OCI-LY3 (cell line): ENCODE measurements around the gene MADCAM1.

Experiments
- EZH2phosphoT487 ChIP-seq: fragments of 200-600 bp; shearing (Covaris generic); IDR thresholded peaks from 2 replicates; pipeline ENCODE4 v1.6.1; 2018; ENCODE audit warnings: antibody characterized with exemption, mixed run types, low read depth
- TF ChIP-seq, protein P1 (sequence below): fragments of 200-600, 300-600 bp; sonication (generic); IDR thresholded peaks from 2 replicates; pipeline ENCODE4 v1.5.1; 2014; ENCODE audit warnings: antibody characterized with exemption, low read length, low read depth

DNA sequence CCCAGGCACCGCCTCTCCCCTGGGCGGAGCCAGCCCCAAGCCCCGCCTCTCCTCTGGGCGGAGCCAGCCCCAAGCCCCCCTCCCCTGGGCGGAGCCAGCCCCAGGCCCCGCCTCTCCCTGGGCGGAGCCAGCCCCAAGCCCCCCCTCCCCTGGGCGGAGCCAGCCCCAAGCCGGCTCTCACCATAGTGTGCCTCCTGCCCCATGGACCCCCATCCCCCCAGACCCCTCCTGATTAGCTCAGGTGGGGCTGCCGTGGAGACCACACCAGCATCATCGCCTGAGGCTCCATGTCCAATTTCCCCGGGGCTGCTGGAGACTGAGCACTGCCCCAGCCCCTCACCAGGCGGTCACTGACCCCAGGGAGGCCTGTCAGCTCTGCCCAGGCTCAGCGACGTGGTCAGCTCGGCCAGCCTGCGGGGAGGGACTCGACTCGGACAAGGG lies 4.2 kb upstream of the MADCAM1 start:
- TF ChIP-seq, protein P1, sequence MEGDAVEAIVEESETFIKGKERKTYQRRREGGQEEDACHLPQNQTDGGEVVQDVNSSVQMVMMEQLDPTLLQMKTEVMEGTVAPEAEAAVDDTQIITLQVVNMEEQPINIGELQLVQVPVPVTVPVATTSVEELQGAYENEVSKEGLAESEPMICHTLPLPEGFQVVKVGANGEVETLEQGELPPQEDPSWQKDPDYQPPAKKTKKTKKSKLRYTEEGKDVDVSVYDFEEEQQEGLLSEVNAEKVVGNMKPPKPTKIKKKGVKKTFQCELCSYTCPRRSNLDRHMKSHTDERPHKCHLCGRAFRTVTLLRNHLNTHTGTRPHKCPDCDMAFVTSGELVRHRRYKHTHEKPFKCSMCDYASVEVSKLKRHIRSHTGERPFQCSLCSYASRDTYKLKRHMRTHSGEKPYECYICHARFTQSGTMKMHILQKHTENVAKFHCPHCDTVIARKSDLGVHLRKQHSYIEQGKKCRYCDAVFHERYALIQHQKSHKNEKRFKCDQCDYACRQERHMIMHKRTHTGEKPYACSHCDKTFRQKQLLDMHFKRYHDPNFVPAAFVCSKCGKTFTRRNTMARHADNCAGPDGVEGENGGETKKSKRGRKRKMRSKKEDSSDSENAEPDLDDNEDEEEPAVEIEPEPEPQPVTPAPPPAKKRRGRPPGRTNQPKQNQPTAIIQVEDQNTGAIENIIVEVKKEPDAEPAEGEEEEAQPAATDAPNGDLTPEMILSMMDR: no peak
- no peak for TF ChIP-seq EZH2phosphoT487
